NCI-H187 (cell line): ENCODE measurements around the gene TMEM169.

Source experiments
- DNase-seq, 2 experiments: peaks; one replicate each; lab custom pipeline; 2025; lab: John Stamatoyannopoulos, UW

Gene TMEM169

GRCh38 chr2:216104691-216105090, 23.0 kb downstream of the TMEM169 start:
- no peak for DNase-seq

GRCh38 chr2:216107320-216107719, 25.6 kb downstream of the TMEM169 start:
- DNase-seq: no peak

GRCh38 chr2:216107760-216108159, 26.0 kb downstream of the TMEM169 start:
- DNase-seq: no peak

GRCh38 chr2:216108310-216108966, 26.7 kb downstream of the TMEM169 start:
- no peak for DNase-seq

GRCh38 chr2:216108967-216109921, 27.5 kb downstream of the TMEM169 start, which contains the start of gene XRCC5:
TSS of gene XRCC5 (plus strand) at chr2:216109348. CDS start at chr2:216109437, 89 bp downstream.
- DNase-seq: peak; percentile 79 to 85

GRCh38 chr2:216109962-216110614, 28.4 kb downstream of the TMEM169 start:
- DNase-seq: no peak

- no peak for DNase-seq
Measured at GRCh38 chr2:216110620-216111019, 28.9 kb downstream of the TMEM169 start.

GRCh38 chr2:216111122-216111521, 29.4 kb downstream of the TMEM169 start:
- DNase-seq: no peak

GRCh38 chr2:216112926-216113325, 31.2 kb downstream of the TMEM169 start:
- DNase-seq: no peak

- DNase-seq: no peak
Measured at GRCh38 chr2:216113572-216113971, 31.9 kb downstream of the TMEM169 start.

- DNase-seq: no peak
Measured at GRCh38 chr2:216114382-216114713, 32.6 kb downstream of the TMEM169 start.

GRCh38 chr2:216114714-216115531, 33.2 kb downstream of the TMEM169 start:
- peak; percentile 87 to 93 for DNase-seq

GRCh38 chr2:216116418-216116817, 34.7 kb downstream of the TMEM169 start:
- no peak for DNase-seq

GRCh38 chr2:216117561-216118340, 36.0 kb downstream of the TMEM169 start:
- DNase-seq: no peak

- no peak for DNase-seq
Measured at GRCh38 chr2:216118474-216118873, 36.8 kb downstream of the TMEM169 start.

GRCh38 chr2:216119146-216119545, 37.4 kb downstream of the TMEM169 start:
- no peak for DNase-seq

GRCh38 chr2:216119986-216120385, 38.3 kb downstream of the TMEM169 start:
- no peak for DNase-seq

- DNase-seq: no peak
Measured at GRCh38 chr2:216121255-216121654, 39.5 kb downstream of the TMEM169 start.

- DNase-seq: no peak
Measured at GRCh38 chr2:216126943-216127342, 45.2 kb downstream of the TMEM169 start.

GRCh38 chr2:216130346-216130971, 48.7 kb downstream of the TMEM169 start:
- no peak for DNase-seq
